ENCODE data around the gene B4GALT2.

- TF ChIP-seq POLR2A (IDR thresholded peaks at IDR 0.05; ENCODE audit: low read depth, low read length) (no peak), POLR2AphosphoS5 (IDR thresholded peaks at IDR 0.05; ENCODE audit: low read depth, low read length) (no peak), TAF1 (IDR thresholded peaks at IDR 0.05; ENCODE audit: low read depth, low read length) (no peak), PAX5 (IDR thresholded peaks at IDR 0.05; ENCODE audit: insufficient read depth, low read length, severe bottlenecking) (no peak), POU2F2 (IDR thresholded peaks at IDR 0.05; ENCODE audit: low read depth, low read length) (no peak)
Measured at GRCh38 chr1:43953361-43953760, 25.6 kb upstream of the B4GALT2 start.
